Measurements from ENCODE around the gene WARS2.

- TF ChIP-seq CTCF (IDR thresholded peaks at IDR 0.05) (no peak), POLR2AphosphoS5 (IDR thresholded peaks at IDR 0.05) (no peak)
Observed at GRCh38 chr1:119114786-119115185, 25.7 kb downstream of the WARS2 start.

All from sigmoid colon (tissue), 4 donors.